Loucy (cell line): ENCODE measurements around the gene FOXO6.

Source experiments
- EZH2phosphoT487 ChIP-seq: fragments of 200-600 bp; IDR thresholded peaks from 2 replicates; pipeline ENCODE4 v1.6.1; 2018; ENCODE audit warnings: antibody characterized with exemption, mild to moderate bottlenecking, moderate library complexity, borderline replicate concordance
- TF ChIP-seq, protein P1 (sequence below): fragments of 200-600 bp; sonication (generic); conservative IDR thresholded peaks from 2 replicates; pipeline ENCODE4 v1.5.1; 2014; ENCODE audit warnings: mild to moderate bottlenecking, antibody characterized with exemption, low read length

DNA sequence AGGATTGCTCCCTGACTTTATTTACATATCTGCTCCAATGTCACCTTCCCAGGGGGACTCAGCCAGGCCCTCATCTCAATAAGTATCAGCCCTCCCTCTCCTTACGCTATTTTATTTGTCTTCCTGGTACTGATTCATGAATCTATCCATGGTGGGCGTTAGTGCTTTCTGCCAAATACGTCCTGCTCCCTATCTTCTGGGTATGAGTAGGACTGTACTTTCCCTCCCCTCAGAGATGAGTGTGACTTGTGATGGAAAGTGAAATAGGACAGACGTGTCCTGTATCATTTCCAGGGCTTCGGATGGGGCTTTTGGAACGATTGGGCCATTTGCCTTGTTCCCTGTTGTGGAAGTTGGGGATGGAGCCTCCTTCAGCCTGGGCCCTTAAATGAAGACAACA lies 47.5 kb downstream of the FOXO6 start:
- TF ChIP-seq, protein P1, sequence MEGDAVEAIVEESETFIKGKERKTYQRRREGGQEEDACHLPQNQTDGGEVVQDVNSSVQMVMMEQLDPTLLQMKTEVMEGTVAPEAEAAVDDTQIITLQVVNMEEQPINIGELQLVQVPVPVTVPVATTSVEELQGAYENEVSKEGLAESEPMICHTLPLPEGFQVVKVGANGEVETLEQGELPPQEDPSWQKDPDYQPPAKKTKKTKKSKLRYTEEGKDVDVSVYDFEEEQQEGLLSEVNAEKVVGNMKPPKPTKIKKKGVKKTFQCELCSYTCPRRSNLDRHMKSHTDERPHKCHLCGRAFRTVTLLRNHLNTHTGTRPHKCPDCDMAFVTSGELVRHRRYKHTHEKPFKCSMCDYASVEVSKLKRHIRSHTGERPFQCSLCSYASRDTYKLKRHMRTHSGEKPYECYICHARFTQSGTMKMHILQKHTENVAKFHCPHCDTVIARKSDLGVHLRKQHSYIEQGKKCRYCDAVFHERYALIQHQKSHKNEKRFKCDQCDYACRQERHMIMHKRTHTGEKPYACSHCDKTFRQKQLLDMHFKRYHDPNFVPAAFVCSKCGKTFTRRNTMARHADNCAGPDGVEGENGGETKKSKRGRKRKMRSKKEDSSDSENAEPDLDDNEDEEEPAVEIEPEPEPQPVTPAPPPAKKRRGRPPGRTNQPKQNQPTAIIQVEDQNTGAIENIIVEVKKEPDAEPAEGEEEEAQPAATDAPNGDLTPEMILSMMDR, result no peak
- TF ChIP-seq EZH2phosphoT487, result no peak
